Osteocyte (in vitro differentiated cells): Measurements from ENCODE around the gene PCDHGA11. TPM values are rescaled to one million over a fixed set of nuclear protein-coding genes. Genes with fewer than 3 reads are reported as not detected.

Source experiments
- DNase-seq: peaks from one replicate; pipeline ENCODE4 v3.0.0; 2021; ENCODE audit warnings: mixed read lengths; ENCODE audit not compliant: unreplicated experiment; ENCODE audit errors: extremely low spot score
- H3K27ac Mint-ChIP-seq: one replicate; pipeline ENCODE4 v1.8.0; 2021; ENCODE audit warnings: mild to moderate bottlenecking, mixed read lengths; ENCODE audit not compliant: unreplicated experiment
- H3K27me3 Mint-ChIP-seq: one replicate; pipeline ENCODE4 v1.8.0; 2021; ENCODE audit warnings: mixed read lengths; ENCODE audit not compliant: unreplicated experiment
- H3K36me3 Mint-ChIP-seq: one replicate; pipeline ENCODE4 v1.8.0; 2021; ENCODE audit warnings: mixed read lengths; ENCODE audit not compliant: unreplicated experiment
- H3K4me1 Mint-ChIP-seq: one replicate; pipeline ENCODE4 v1.8.0; 2021; ENCODE audit warnings: mixed read lengths; ENCODE audit not compliant: unreplicated experiment
- H3K4me3 Mint-ChIP-seq: one replicate; pipeline ENCODE4 v1.8.0; 2021; ENCODE audit warnings: mild to moderate bottlenecking, moderate library complexity, mixed read lengths; ENCODE audit not compliant: unreplicated experiment
- H3K9me3 Mint-ChIP-seq: one replicate; pipeline ENCODE4 v1.8.0; 2021; ENCODE audit warnings: mixed read lengths; ENCODE audit not compliant: unreplicated experiment
- total RNA-seq: library from RNA; stranded (reverse); gene quantifications from 2 replicates; pipeline ENCODE4 v1.2.1, GENCODE V29; 2021
- TF ChIP-seq, protein P1 (sequence below): fragments of 200-600 bp; sonication (generic); IDR thresholded peaks from 2 replicates; pipeline ENCODE4 v1.5.0; 2021; ENCODE audit warnings: antibody characterized with exemption, mild to moderate bottlenecking, moderate library complexity

PCDHGA11 gene
- total RNA-seq, 1 donor from 2014 or later: 2.2 TPM

DNA sequence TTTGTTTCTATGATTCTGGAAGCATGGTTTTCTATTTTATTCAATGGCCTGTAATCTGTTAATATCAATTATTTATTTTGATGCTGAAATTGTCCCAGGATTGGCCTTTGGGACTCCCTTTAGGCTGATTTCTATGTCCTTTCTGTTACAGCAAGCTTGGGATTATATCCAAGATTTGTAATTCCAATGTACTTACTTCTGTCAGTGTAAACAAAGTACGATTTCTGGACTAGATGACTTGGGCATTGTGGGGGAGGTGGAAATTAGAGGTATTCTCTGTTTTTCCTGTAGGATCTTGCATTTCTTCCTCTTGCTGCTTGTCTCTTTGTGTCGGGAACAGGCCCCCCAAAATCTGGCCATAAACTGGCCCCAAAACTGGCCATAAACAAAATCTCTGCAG lies 13.2 kb downstream of the PCDHGA11 start:
- Mint-ChIP-seq H3K4me1 (no peaks in the 10 kb centered on the region), H3K4me3 (no peak overlapping the region), H3K9me3 (peaks cover 21% of the 10 kb centered on the region), H3K36me3 (peaks cover 32% of the 10 kb centered on the region), H3K27me3 (no peaks in the 10 kb centered on the region), H3K27ac (no peak overlapping the region)
- TF ChIP-seq, protein P1, sequence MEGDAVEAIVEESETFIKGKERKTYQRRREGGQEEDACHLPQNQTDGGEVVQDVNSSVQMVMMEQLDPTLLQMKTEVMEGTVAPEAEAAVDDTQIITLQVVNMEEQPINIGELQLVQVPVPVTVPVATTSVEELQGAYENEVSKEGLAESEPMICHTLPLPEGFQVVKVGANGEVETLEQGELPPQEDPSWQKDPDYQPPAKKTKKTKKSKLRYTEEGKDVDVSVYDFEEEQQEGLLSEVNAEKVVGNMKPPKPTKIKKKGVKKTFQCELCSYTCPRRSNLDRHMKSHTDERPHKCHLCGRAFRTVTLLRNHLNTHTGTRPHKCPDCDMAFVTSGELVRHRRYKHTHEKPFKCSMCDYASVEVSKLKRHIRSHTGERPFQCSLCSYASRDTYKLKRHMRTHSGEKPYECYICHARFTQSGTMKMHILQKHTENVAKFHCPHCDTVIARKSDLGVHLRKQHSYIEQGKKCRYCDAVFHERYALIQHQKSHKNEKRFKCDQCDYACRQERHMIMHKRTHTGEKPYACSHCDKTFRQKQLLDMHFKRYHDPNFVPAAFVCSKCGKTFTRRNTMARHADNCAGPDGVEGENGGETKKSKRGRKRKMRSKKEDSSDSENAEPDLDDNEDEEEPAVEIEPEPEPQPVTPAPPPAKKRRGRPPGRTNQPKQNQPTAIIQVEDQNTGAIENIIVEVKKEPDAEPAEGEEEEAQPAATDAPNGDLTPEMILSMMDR: no peak
- no peak for DNase-seq

DNA sequence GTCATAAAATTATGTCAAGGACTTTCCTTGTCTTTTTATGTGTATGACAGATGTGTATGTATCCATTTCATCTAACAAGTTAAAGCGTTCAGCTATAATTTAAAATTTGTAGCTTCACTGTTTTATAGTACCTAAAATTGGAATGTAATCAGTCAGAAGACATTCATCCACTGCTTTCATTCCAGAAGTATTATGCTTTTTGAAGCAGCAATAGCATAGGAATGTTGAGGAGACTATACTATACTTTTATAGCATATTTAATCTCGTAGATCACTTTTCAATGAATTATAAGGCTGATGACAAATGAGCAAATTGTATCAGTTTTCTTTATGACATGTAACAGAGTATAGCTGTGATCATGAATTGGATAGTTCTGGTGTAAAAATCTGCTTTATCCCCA lies 16.4 kb downstream of the PCDHGA11 start:
- H3K36me3 Mint-ChIP-seq: peaks cover 24% of the 10 kb centered on the region
- H3K27me3 Mint-ChIP-seq: no peaks in the 10 kb centered on the region
- no peak overlapping the region for H3K4me3 Mint-ChIP-seq
- H3K9me3 Mint-ChIP-seq: peaks cover 16% of the 10 kb centered on the region
- H3K4me1 Mint-ChIP-seq: no peaks in the 10 kb centered on the region
- TF ChIP-seq, protein P1: no peak
- no peak overlapping the region for H3K27ac Mint-ChIP-seq
- DNase-seq: no peak

DNA sequence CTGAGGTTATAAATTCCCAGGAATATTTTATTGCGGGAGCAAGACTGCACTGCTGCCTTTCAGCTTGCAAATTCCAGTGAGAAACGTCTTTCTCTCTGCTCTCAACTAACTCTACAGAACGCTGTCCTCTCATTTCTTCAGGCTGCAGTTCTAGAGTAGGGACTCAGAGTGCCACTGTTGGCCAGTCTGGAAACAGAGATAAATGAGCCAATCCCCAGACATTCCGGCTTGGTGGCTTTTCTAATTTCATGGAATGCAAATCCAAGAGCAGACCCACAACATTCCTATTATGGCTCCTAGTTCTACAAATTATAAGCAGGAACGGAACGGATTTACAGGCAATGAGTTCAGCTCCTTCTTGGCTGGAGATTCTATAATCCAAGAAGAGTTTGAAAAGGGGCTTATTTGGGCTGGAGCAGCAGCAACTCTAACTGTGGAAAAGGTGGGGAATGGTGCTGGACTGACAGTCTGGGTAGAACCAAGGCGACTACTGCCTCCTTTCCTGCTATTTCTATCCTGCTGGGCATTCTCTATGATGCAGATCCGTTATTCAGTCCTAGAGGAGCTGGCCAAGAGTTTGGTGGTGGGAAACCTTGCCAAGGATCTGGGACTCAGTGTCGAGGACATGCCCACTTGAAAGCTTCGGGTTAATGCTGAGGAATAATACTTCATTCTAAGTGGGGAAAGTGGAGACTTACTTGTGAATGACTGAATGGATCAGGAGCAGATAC lies 18.7 kb downstream of the PCDHGA11 start:
- no peak overlapping the region for H3K27ac Mint-ChIP-seq
- no peaks in the 10 kb centered on the region for H3K4me1 Mint-ChIP-seq
- H3K4me3 Mint-ChIP-seq: no peak overlapping the region
- TF ChIP-seq, protein P1: no peak
- DNase-seq: no peak
- H3K36me3 Mint-ChIP-seq: peaks cover 14% of the 10 kb centered on the region
- peaks cover 18% of the 10 kb centered on the region for H3K9me3 Mint-ChIP-seq
- no peaks in the 10 kb centered on the region for H3K27me3 Mint-ChIP-seq

DNA sequence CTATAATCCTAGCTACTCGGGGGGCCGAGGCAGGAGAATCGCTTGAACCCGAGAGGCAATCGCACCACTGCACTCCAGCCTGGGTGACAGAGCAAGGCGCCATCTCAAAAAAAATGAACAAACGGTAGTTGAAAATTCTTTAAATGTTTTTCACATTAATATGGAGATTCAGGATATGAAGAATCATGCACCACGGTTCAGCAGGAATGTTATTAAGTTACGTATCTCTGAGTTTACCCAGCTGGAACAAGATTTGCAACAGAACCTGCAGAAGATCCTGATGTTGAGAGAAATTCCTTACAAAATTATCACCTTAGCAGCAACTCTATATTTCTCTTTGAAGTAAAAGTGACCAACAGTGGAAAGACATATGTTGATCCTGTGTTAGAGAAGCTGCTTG lies 19.5 kb downstream of the PCDHGA11 start:
- peaks cover 14% of the 10 kb centered on the region for H3K36me3 Mint-ChIP-seq
- H3K27me3 Mint-ChIP-seq: no peaks in the 10 kb centered on the region
- H3K4me1 Mint-ChIP-seq: no peaks in the 10 kb centered on the region
- H3K27ac Mint-ChIP-seq: no peak overlapping the region
- no peak overlapping the region for H3K4me3 Mint-ChIP-seq
- peaks cover 15% of the 10 kb centered on the region for H3K9me3 Mint-ChIP-seq
- DNase-seq: no peak
- TF ChIP-seq, protein P1: no peak

DNA sequence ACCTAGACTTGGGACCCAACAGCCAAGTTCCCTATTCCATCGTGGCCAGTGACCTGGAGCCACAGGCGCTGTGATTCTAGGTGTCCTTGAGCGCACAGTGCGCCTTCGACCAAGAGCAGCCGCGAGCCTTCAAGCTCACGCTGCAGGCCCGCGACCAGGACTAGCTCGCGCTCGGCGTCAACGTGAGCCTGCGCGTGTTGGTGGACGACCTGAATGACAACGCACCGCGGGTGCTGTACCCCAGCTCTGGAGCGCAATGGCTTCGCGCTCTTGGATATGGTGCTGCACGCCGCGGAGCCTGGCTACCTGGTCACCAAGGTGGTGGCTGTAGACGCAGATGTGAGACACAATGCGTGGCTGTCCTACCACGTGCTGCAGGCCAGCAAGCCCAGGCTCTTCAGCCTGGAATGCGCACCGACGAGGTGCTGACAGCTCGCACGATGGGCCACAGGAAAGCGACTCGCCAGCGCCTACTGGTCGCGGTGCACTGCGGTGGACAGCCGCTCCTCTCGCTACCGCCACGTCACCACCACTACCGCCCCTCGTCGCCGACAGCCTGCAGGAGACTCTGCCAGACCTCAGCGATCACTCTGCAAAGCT lies 20.8 kb downstream of the PCDHGA11 start:
- peaks cover 9% of the 10 kb centered on the region for H3K9me3 Mint-ChIP-seq
- no peak overlapping the region for H3K4me3 Mint-ChIP-seq
- H3K27me3 Mint-ChIP-seq: no peaks in the 10 kb centered on the region
- TF ChIP-seq, protein P1: no peak
- peaks cover 11% of the 10 kb centered on the region for H3K36me3 Mint-ChIP-seq
- no peak overlapping the region for H3K27ac Mint-ChIP-seq
- H3K4me1 Mint-ChIP-seq: no peaks in the 10 kb centered on the region
- no peak for DNase-seq
